ENCODE results near the gene DNASE1L2.

DNASE1L2 gene

GRCh38 chr16:2271848-2272461, 35.7 kb downstream of the DNASE1L2 start:
- no peak for DNase-seq

GRCh38 chr16:2273484-2273883, 37.2 kb downstream of the DNASE1L2 start:
- no peak for DNase-seq

- DNase-seq = no peak
These were observed 37.7 kb downstream of the DNASE1L2 start for GRCh38 chr16:2273931-2274330.

GRCh38 chr16:2275476-2276367, 39.5 kb downstream of the DNASE1L2 start:
- no peak for DNase-seq

- no peak for DNase-seq
These were observed 40.3 kb downstream of the DNASE1L2 start for GRCh38 chr16:2276368-2277195.

- no peak for DNase-seq
These were observed 41.4 kb downstream of the DNASE1L2 start for GRCh38 chr16:2277466-2278271.

- no peak for DNase-seq
These were observed 42.0 kb downstream of the DNASE1L2 start for GRCh38 chr16:2278272-2278608.

- DNase-seq = no peak
These were observed 42.9 kb downstream of the DNASE1L2 start for GRCh38 chr16:2278956-2279800.

GRCh38 chr16:2280461-2280860, 44.2 kb downstream of the DNASE1L2 start:
- DNase-seq = no peak

GRCh38 chr16:2280981-2281542, 44.8 kb downstream of the DNASE1L2 start:
- no peak for DNase-seq

GRCh38 chr16:2282262-2282661, 46.0 kb downstream of the DNASE1L2 start:
- no peak for DNase-seq

- DNase-seq = no peak
These were observed 46.8 kb downstream of the DNASE1L2 start for GRCh38 chr16:2282866-2283555.

GRCh38 chr16:2284001-2284770, 47.9 kb downstream of the DNASE1L2 start:
- no peak for DNase-seq

GRCh38 chr16:2284797-2285576, 48.7 kb downstream of the DNASE1L2 start:
- no peak for DNase-seq

GRCh38 chr16:2285731-2286191, 49.5 kb downstream of the DNASE1L2 start:
- no peak for DNase-seq

GRCh38 chr16:2286550-2286949, 50.3 kb downstream of the DNASE1L2 start:
- DNase-seq = no peak

GRCh38 chr16:2287916-2288547, 51.8 kb downstream of the DNASE1L2 start:
- no peak for DNase-seq

All from NCI-H446 (cell line).